Measurements from ENCODE around the gene CSNK1G1.

GRCh38 chr15:64275934-64276333, 80.0 kb downstream of the CSNK1G1 start:
- TF ChIP-seq POLR2A (IDR thresholded peaks at IDR 0.05; ENCODE audit: control extremely low read depth in 1 of 2, low read depth in 2 of 2, low read length in 2 of 2): no peak
- TF ChIP-seq YY1 (IDR thresholded peaks at IDR 0.05; ENCODE audit: low read depth, low read length): no peak
- TF ChIP-seq TAF1 (IDR thresholded peaks at IDR 0.05; ENCODE audit: low read depth, low read length): no peak
- no peak for TF ChIP-seq SP1 (IDR thresholded peaks at IDR 0.05; ENCODE audit: low read depth, low read length)
- no peak for TF ChIP-seq EZH2 (IDR thresholded peaks at IDR 0.05; ENCODE audit: low read depth, low read length, severe bottlenecking)
- TF ChIP-seq ATF2 (IDR thresholded peaks at IDR 0.05; ENCODE audit: low read length): no peak
- no peak for TF ChIP-seq PHF8 (conservative IDR thresholded peaks at IDR 0.05; ENCODE audit: low read depth, low read length)
- no peak for TF ChIP-seq ATF3 (IDR thresholded peaks at IDR 0.05; ENCODE audit: insufficient read depth, low read depth, low read length)
- no peak for TF ChIP-seq FOSL1 (IDR thresholded peaks at IDR 0.05; ENCODE audit: insufficient read depth, low read depth, low read length)
- TF ChIP-seq CHD2 (IDR thresholded peaks at IDR 0.05; ENCODE audit: low read length): no peak
- no peak for TF ChIP-seq GTF2F1 (IDR thresholded peaks at IDR 0.05; ENCODE audit: borderline replicate concordance, low read depth, low read length)
- TF ChIP-seq CTCF (IDR thresholded peaks at IDR 0.05; ENCODE audit: control extremely low read depth in 1 of 3, insufficient read depth in 1 of 3, low read depth in 1 of 3, low read length in 3 of 3): no peak
- no peak for TF ChIP-seq JUND (IDR thresholded peaks at IDR 0.05; ENCODE audit: low read length)
- TF ChIP-seq TCF12 (IDR thresholded peaks at IDR 0.05; ENCODE audit: low read depth, low read length): no peak
